Progenitor cell of endocrine pancreas (in vitro differentiated cells): ENCODE results near the gene APLN. TPM values are rescaled to one million over a fixed set of nuclear protein-coding genes. Genes with fewer than 3 reads are reported as not detected.

Experiments
- DNase-seq: peaks from one replicate; pipeline ENCODE4 v3.0.0; 2021; ENCODE audit warnings: low spot score; ENCODE audit not compliant: unreplicated experiment
- H3K27ac Mint-ChIP-seq: 2 replicates; pipeline ENCODE4 v1.8.0; 2021; ENCODE audit warnings: mild to moderate bottlenecking, moderate library complexity, mixed read lengths
- H3K27me3 Mint-ChIP-seq: 2 replicates; pipeline ENCODE4 v1.8.0; 2021; ENCODE audit warnings: mixed read lengths
- H3K36me3 Mint-ChIP-seq: 2 replicates; pipeline ENCODE4 v1.8.0; 2022; ENCODE audit warnings: mixed read lengths; ENCODE audit not compliant: insufficient read depth
- H3K4me1 Mint-ChIP-seq: 2 replicates; pipeline ENCODE4 v1.8.0; 2021; ENCODE audit warnings: low read depth, mixed read lengths
- H3K4me3 Mint-ChIP-seq: 2 replicates; pipeline ENCODE4 v1.8.0; 2021; ENCODE audit warnings: low read depth, mild to moderate bottlenecking, moderate library complexity, mixed read lengths
- H3K9me3 Mint-ChIP-seq: 2 replicates; pipeline ENCODE4 v1.8.0; 2021; ENCODE audit warnings: low read depth, mixed read lengths
- total RNA-seq: library from RNA; stranded (reverse); gene quantifications from 2 replicates; pipeline ENCODE4 v1.2.1, GENCODE V29; 2021
- TF ChIP-seq, protein P1 (sequence below): fragments of 200-600 bp; sonication (generic); IDR thresholded peaks from one replicate; pipeline ENCODE4 v1.5.0; 2021; ENCODE audit warnings: antibody characterized with exemption, mild to moderate bottlenecking; ENCODE audit not compliant: unreplicated experiment

APLN gene
- total RNA-seq, 1 donor from 2014 or later, result 0.14 TPM

DNA sequence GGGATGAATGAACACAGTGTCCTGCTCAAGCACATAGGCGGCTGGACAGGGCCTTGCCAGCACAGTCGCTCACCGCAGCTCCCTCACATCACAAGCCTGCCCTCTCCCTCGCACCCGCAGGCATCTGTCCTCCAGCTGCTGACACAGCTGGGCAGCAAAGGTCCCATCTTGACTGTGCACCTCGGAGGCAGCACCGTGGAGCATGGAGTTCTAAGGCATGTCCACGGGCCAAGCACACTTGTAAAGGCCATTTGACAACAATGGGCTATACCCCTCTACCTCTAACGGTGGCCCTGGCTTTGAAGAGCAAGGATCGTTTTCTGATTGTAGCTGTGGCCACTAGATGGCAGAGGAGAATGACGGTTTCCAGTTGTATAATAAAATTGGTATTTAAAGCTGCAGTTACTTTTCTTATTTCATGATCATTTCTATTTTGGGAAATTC, 53.8 kb downstream of the APLN start:
- Mint-ChIP-seq H3K27ac (no peak overlapping the region), H3K9me3 (no peaks in the 10 kb centered on the region), H3K27me3 (peaks cover 7% of the 10 kb centered on the region), H3K4me1 (peaks cover 9% of the 10 kb centered on the region), H3K36me3 (peaks cover 15% of the 10 kb centered on the region), H3K4me3 (no peak overlapping the region)
- TF ChIP-seq, protein P1, sequence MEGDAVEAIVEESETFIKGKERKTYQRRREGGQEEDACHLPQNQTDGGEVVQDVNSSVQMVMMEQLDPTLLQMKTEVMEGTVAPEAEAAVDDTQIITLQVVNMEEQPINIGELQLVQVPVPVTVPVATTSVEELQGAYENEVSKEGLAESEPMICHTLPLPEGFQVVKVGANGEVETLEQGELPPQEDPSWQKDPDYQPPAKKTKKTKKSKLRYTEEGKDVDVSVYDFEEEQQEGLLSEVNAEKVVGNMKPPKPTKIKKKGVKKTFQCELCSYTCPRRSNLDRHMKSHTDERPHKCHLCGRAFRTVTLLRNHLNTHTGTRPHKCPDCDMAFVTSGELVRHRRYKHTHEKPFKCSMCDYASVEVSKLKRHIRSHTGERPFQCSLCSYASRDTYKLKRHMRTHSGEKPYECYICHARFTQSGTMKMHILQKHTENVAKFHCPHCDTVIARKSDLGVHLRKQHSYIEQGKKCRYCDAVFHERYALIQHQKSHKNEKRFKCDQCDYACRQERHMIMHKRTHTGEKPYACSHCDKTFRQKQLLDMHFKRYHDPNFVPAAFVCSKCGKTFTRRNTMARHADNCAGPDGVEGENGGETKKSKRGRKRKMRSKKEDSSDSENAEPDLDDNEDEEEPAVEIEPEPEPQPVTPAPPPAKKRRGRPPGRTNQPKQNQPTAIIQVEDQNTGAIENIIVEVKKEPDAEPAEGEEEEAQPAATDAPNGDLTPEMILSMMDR, result peak; percentile 75
- DNase-seq, result no peak

DNA sequence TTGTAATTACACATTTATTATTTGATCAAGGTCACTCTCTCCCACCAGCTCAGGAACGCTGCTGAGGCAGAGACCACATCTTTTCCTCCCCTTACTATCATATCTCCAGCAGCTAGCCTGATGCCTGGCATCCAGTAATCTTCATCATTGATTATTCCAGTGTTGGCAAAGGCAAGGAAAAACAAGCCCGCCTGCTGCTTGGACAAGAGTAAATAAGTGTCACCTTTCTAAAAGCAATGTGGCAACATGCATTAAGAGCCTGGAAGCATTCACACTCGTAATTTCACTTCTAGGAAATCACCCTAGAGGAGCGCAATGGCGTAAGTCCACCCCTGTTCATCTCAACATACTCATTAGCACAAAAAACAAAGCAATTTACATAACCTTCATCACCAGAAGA, 54.8 kb downstream of the APLN start:
- Mint-ChIP-seq H3K27me3 (no peaks in the 10 kb centered on the region), H3K4me3 (no peak overlapping the region), H3K27ac (no peak overlapping the region), H3K36me3 (peaks cover 15% of the 10 kb centered on the region), H3K4me1 (peaks cover 6% of the 10 kb centered on the region), H3K9me3 (no peaks in the 10 kb centered on the region)
- no peak for DNase-seq
- TF ChIP-seq, protein P1, result no peak

DNA sequence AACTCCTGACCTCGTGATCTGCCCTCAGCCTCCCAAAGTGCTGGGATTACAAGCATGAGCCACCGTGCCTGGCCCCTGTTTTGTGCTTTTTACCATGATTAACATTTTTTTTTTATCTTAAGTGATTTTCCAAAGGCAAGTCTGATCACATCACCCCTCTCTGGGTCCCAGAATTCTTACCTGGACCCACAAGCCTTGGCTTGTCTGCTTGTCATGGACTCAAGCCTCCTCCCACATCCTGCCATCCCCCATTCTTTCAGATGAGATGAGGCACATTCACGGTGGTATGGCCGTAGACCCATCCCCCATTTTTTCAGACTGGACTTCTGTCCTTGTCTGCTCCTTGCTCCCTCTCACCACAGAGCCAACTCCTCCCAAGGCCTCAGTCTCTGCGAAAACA, 55.3 kb downstream of the APLN start:
- no peaks in the 10 kb centered on the region for H3K9me3 Mint-ChIP-seq
- no peaks in the 10 kb centered on the region for H3K27me3 Mint-ChIP-seq
- no peak for DNase-seq
- TF ChIP-seq, protein P1, result no peak
- H3K27ac Mint-ChIP-seq, result no peak overlapping the region
- H3K4me3 Mint-ChIP-seq, result no peak overlapping the region
- peaks cover 15% of the 10 kb centered on the region for H3K36me3 Mint-ChIP-seq
- H3K4me1 Mint-ChIP-seq, result peaks cover 6% of the 10 kb centered on the region

DNA sequence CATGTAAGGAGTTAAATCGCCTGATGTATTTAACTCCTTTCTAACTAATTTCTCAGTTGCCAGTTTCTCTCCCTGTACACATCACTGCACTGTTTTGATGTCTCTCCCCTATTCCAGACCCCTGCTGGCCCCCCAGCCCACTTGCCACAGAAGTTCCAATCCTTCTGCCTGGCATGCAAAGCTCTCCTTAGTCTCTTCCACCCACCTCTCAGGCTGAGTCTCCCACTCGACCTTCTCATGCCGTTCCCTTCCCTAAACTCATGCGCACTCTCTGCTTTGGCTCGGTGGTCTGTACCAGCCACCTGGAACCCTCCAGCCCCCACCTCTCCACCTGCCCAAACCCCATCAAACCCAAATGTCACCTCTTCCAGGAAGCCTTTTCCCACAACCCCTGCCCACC, 56.9 kb downstream of the APLN start:
- no peak for DNase-seq
- no peaks in the 10 kb centered on the region for H3K9me3 Mint-ChIP-seq
- TF ChIP-seq, protein P1, result no peak
- H3K27me3 Mint-ChIP-seq, result no peaks in the 10 kb centered on the region
- peaks cover 4% of the 10 kb centered on the region for H3K4me1 Mint-ChIP-seq
- no peak overlapping the region for H3K4me3 Mint-ChIP-seq
- peaks cover 15% of the 10 kb centered on the region for H3K36me3 Mint-ChIP-seq
- no peak overlapping the region for H3K27ac Mint-ChIP-seq

DNA sequence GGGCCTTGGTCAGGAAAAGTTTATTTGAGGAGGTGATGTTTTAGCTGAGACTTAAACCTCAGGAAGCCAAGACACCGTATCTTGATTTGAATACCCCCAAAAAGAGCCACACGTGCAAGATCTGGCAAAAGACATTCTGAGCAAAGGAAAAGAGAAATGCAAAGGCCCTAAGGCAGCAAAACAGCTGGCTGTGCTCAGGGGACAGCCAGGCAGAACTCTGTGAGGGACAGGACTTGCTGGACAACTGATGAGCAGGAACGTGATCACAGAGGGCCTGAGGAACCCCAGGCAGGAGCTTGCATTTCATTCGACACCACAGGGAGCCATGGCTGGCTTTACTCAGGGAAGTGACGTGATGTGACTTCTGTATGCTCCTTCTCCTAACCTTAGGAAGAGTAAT, 58.7 kb downstream of the APLN start:
- Mint-ChIP-seq H3K36me3 (peaks cover 16% of the 10 kb centered on the region), H3K27me3 (no peaks in the 10 kb centered on the region), H3K9me3 (no peaks in the 10 kb centered on the region), H3K27ac (no peak overlapping the region), H3K4me1 (peaks cover 4% of the 10 kb centered on the region), H3K4me3 (no peak overlapping the region)
- no peak for DNase-seq
- TF ChIP-seq, protein P1, result no peak

Other genes with a start within 250 kb of the APLN start
- gene SMARCA1, start 131.5 kb downstream of the APLN start, total RNA-seq, result 183 TPM in 2 replicates
- 57.2 and 60.3 TPM in 2 replicates for gene OCRL, start 114.7 kb downstream of the APLN start, total RNA-seq
- gene XPNPEP2, start 84.0 kb upstream of the APLN start, total RNA-seq, result 0.11 TPM in 1 of 2 replicates, not detected in the other
- not detected in 2 replicates for gene SASH3, start 125.0 kb upstream of the APLN start, total RNA-seq
- gene ZDHHC9, start 188.9 kb upstream of the APLN start, total RNA-seq, result 34.0 and 34.7 TPM in 2 replicates